ENCODE data around the gene CYP26C1. TPM values are rescaled to one million over a fixed set of nuclear protein-coding genes. Genes with fewer than 3 reads are reported as not detected.

Gene CYP26C1
- total RNA-seq, 2 donors from 2014 or later, result not detected

DNA sequence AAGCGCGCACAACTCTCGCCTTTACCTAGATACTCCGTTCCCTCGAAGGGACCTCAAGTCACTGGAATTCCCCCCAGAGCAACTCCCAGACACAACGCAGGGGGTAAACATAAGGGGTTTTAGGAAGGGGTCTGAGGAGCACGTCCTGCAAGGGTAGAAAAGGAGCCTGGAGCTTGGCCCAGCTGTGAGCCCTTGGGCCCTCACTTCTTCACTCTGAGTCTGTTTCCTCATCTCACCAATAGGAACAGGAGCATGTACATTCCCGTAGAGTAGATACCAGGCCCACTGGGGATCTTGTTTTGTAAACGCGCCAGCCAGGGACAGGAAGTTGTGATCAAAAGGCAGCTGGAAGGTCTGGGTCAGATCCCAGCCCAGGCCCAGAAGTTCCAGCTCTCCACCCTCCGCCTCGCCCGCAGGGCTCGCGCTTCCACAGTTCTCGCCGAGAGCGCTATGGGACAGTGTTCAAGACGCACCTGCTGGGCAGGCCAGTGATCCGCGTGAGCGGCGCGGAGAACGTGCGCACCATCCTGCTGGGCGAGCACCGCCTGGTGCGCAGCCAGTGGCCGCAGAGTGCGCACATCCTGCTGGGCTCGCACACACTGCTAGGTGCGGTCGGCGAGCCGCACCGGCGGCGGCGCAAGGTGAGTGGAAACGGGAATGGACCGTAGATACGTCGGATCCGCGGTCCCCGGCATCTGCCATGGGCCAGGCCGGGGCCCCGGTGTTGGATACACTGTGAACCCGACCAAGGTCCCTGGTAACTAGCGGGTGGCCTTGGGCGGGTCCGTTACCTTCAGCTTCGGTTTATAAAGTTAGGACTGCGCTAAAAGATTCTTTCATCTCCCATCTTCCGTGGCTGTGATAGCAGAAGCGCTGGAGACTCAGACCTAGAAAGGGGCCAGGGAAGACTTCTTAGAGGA is 1.3 kb downstream of the CYP26C1 start:
- H3K27ac ChIP-seq, result no peak overlapping the region
- no peaks in the 10 kb centered on the region for H3K9me3 ChIP-seq
- H3K9ac ChIP-seq (ENCODE audit: low read depth in 2 of 2, low read length in 2 of 2), result no peak overlapping the region
- peaks cover 65% of the 10 kb centered on the region for H3K27me3 ChIP-seq
- TF ChIP-seq, protein P1, sequence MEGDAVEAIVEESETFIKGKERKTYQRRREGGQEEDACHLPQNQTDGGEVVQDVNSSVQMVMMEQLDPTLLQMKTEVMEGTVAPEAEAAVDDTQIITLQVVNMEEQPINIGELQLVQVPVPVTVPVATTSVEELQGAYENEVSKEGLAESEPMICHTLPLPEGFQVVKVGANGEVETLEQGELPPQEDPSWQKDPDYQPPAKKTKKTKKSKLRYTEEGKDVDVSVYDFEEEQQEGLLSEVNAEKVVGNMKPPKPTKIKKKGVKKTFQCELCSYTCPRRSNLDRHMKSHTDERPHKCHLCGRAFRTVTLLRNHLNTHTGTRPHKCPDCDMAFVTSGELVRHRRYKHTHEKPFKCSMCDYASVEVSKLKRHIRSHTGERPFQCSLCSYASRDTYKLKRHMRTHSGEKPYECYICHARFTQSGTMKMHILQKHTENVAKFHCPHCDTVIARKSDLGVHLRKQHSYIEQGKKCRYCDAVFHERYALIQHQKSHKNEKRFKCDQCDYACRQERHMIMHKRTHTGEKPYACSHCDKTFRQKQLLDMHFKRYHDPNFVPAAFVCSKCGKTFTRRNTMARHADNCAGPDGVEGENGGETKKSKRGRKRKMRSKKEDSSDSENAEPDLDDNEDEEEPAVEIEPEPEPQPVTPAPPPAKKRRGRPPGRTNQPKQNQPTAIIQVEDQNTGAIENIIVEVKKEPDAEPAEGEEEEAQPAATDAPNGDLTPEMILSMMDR (IDR thresholded peaks at IDR 0.05), result no peak
- peak overlapping the region; percentile 26 for H3K4me3 ChIP-seq
- intact Hi-C loops (cut with DNase I), result no loop called here
- peaks cover 8% of the 10 kb centered on the region for H3K4me1 ChIP-seq
- DNase-seq, result no peak
- no peaks in the 10 kb centered on the region for H3K36me3 ChIP-seq

DNA sequence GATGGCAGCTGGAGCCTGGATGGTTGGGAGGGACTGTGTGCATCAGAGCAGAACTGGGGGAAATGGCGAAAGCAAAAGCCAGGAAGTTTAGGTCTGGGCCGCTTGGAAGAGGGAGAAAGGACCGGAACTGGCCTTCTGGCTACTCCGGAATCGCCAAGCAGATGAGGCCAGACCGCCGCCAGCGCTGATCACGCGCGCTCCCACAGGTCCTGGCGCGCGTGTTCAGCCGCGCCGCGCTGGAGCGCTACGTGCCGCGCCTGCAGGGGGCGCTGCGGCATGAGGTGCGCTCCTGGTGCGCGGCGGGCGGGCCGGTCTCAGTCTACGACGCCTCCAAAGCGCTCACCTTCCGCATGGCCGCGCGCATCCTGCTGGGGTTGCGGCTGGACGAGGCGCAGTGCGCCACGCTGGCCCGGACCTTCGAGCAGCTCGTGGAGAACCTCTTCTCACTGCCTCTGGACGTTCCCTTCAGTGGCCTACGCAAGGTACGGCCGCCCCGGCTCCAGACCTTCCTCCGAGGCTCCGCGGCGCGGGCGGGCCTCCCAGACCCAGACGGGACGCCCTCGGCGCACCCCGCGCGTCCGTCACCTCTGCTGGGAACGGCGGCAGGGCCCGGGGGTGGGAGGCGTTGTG is 2.0 kb downstream of the CYP26C1 start:
- Histone ChIP-seq H3K36me3 (no peaks in the 10 kb centered on the region), H3K27me3 (peaks cover 72% of the 10 kb centered on the region), H3K9me3 (no peaks in the 10 kb centered on the region), H3K4me3 (peak overlapping the region; percentile 26), H3K4me1 (peaks cover 8% of the 10 kb centered on the region), H3K27ac (no peak overlapping the region), H3K9ac (ENCODE audit: low read depth in 2 of 2, low read length in 2 of 2) (no peak overlapping the region)
- DNase-seq, result peak; percentile 33
- intact Hi-C loops (cut with DNase I), result no loop called here
- TF ChIP-seq, protein P1 (IDR thresholded peaks at IDR 0.05), result peak; percentile 58

DNA sequence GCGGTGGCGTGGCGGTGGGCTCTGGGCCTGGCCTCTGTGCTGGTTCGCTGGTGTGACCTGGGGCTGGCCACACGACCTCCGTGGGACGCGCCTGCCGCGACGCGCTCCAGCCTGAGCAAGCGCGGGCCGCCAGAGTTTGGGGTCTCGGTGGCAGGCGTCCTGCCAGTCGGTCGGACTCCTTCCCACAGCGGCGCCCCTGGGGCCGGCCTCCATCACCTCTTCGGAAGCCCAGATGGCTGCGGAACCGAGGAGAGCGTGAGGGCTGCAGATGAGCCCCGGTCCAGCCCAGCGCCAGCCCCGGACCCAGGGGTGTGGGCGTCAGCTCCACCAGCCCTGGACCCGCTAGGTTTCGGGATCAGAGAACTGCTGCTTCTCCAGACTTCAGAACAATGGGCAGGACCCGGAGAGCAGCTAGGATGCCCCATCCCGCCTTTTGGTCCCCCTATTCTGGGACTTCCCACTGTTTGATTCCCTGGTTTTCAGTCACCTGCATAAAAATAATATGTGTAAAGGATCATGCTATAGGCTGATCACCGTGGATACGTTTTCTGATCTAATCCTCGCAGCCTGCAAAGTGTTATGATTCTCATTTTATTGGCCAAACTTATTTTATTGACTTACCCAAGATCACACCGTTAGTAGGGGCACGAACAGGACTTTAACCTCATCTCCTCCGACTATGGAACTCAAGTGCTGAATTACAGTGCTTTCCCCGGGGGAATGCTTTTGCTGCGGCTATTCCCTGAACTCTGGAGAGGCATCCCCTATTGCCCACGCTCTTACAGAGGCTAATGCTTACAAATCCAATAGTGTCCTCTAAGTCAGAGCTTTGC is 2.8 kb downstream of the CYP26C1 start:
- Histone ChIP-seq H3K27me3 (peaks cover 74% of the 10 kb centered on the region), H3K36me3 (no peaks in the 10 kb centered on the region), H3K9ac (ENCODE audit: low read depth in 2 of 2, low read length in 2 of 2) (no peak overlapping the region), H3K4me1 (peaks cover 11% of the 10 kb centered on the region), H3K4me3 (peak overlapping the region; percentile 26), H3K9me3 (no peaks in the 10 kb centered on the region), H3K27ac (no peak overlapping the region)
- no peak for DNase-seq
- TF ChIP-seq, protein P1 (IDR thresholded peaks at IDR 0.05), result no peak
- intact Hi-C loops (cut with DNase I), result no loop called here

DNA sequence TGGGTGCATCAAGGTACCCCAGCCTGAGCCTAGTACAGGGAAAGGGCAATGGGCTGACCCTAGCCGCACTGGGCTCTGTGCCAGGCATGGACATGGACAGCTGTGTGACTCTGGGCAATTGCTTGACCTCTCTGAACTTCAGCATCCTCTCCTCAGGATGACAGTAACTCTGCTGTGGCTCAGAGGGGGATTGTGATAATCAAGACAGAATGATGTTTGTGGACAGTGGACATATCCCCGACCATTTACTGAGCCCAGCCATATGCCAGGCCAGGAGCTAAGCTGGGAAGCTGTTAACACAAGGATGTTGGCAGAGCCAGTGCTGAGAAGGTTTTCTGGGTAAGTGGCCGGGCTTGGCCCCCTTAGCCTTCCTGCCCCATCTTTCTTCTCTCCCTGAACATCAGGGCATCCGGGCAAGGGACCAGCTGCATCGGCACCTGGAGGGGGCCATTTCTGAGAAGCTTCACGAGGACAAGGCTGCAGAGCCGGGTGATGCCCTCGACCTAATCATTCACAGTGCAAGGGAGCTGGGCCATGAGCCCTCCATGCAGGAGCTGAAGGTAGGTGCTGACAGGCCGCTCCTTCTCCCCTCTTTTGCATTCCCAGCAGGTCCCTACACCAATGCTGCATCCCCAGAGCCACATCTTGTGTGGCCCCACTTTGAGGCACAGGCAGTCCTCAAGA is 3.5 kb downstream of the CYP26C1 start:
- intact Hi-C loops (cut with DNase I), result no loop called here
- Histone ChIP-seq H3K9ac (ENCODE audit: low read depth in 2 of 2, low read length in 2 of 2) (no peak overlapping the region), H3K4me1 (peaks cover 13% of the 10 kb centered on the region), H3K36me3 (no peaks in the 10 kb centered on the region), H3K27ac (no peak overlapping the region), H3K4me3 (no peak overlapping the region), H3K27me3 (peaks cover 82% of the 10 kb centered on the region), H3K9me3 (no peaks in the 10 kb centered on the region)
- TF ChIP-seq, protein P1 (IDR thresholded peaks at IDR 0.05), result no peak
- DNase-seq, result no peak

Measured in colonic mucosa (tissue), 4 donors.